Activated CD4-positive, alpha-beta T cell treated with anti-CD3 and anti-CD28 coated beads, Interleukin-2, amount 50 U/mL, for 1 hour (primary cell): ENCODE results near the gene KCNK7.

Experiments
- DNase-seq: peaks from one replicate; pipeline ENCODE4 v3.0.0-alpha.2; 2020

Gene KCNK7

DNA sequence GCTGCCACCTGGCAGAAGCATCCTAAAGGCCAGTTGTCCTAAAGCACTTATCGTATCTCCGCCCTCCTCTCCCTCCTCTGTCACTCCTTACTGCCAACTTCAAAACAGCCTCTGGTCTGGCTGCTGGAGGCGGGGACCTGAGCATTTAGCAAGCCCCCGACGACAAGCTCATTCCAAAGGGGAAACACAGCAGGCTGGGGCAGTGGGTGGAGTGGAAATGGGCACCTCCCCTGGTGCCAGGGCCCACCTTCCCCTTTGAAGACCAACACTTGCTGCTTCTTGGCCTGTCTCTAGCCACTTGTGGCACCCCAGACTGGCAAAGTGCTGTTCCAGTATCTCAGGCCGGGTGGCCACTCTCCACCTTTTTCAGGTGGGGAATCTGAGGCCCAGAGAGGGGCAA is 14.8 kb upstream of the KCNK7 start:
- no peak for DNase-seq

DNA sequence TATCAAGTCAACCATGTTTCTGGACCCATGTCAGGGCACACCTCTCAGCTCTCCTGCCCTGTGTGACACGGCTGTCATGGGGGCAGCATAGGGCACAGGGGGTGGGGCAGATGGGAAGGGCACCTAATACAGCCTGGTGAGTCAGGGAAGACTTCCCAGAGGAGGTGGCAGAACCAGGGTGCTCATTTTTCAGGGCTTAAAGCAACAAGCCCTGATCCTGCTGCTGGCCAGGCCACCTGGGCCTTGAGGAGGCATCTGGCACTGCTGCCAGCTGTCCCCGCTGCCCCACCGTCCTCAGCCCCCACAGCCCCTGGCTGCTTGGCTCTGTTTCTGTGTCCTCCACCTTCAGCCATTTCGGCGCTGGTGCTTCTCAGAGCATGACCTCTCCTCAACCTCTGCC is 14.1 kb upstream of the KCNK7 start:
- no peak for DNase-seq

DNA sequence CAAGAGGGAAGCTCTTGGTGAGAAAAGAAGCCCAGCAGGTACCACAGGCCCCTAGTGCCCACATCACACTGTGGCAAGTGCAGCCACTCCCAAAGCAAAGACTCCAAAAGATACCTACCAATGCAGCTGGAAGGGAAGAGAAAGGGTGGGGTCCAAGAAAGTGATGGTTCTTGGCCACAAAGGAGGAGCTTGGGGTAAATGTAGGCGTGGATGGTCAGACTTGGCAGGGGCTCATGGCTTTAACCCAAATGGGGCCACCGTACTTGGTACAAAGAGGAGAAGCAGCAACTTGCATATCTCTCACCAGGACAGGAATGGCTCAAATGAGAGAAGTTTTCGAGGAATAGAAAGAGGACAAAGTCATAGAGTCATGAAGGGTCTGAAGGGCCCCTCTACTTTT is 13.6 kb upstream of the KCNK7 start:
- no peak for DNase-seq

DNA sequence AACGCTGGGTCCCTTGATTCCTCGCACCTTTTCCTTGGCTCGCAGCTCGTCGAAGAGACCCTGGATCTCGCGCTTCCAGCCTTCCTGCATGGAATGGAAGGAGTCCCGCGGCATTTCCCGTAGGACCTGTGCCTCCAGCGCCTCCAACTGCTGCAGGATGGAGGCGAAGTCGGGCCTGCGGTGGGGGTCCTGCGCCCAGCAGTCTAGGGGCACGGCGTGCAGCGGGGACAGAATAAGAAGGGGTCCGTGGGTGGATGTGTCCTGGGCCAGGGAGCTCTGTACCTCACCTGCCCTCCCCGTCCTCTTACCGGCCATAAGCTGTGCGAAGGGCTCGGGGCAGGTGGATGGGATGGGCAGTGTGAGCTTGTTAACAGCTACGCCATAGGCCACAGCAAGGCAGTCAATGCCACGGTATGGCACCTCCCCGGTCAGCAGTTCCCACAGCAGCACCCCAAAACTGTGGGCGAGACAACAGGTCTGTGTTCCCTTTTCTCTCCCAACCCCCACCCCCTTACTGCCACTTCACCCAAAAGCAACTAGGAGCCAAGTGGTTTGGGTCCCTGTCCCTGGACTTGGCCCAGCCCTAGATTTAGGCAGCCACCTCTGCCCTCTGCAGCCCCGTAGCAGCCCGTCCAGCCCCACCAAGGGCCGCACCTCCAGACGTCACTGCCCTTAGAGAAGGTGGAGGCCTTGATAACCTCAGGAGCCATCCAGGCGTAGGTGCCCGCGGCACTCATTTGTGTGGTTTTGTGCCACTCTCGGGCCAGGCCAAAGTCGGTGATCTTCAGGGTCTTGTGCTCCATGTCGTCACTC is 12.2 kb upstream of the KCNK7 start:
- no peak for DNase-seq

DNA sequence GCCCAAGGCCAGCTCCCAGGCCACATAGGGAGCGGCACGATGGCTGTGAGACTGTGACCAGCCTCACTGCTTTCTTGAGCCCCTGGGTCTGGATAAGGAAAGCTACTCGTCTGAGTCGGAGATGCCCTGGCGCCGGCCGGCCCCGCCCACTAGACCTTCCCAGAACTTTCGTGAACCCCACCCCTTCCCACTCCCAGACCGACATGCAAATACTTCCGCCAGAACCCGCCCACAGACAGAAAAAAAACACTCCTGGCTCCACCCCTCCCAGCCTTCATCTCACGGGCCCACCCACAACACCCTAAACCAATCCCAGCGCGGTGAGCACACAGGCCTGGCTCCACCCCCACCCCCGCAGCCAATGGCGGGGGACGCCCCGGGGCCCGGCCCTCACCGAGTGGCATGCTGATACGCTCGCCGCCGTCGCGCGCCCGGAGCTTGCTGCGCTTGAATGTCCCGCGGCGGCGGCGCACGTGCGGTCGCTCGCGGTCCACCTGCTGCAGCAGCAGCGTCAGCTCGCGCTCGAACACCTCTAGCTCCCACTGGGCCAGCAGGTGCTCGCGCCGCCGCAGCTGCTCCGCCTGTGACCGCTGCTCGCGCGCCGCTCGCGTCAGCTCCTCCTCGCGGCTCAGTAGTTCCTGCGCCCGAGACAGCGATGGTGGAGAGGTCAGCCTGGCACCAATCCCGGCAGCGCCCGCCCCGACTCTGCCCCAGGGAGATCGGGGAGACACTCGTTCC is 11.4 kb upstream of the KCNK7 start:
- DNase-seq = no peak

DNA sequence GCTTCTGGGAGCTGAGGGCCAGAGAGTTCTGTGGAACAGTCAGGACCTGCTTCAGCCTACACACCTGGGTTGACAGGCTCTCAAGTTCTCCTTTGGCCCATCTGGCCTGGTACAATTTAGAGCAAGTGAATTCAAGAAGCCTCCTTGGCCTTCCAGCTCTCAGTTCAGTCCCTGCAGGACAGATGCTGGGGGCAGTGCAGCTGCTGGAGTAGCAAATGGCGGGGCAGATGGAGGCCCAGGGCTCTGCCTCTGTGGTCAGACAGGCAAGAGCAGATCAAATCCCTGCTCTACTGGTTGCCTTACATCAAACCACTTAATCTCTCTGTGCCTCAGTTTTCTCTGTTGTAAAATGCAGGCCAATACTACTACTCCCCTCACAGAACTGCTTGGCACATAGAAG is 8.7 kb upstream of the KCNK7 start:
- no peak for DNase-seq

DNA sequence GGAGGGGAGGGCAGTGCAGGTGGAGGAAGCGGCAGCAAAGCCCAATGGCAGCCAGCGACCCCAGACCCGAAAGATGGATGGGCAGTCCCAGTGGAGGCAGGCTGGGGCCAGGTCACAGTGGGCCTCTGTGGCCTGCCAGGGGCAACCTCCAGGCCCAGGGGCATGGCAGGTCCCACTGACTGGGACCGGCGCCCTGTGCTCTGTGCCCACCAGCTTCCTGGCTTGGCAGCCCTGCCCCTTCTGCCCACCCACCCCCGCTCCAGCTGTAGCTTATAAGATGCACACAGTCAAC is 4.3 kb upstream of the KCNK7 start:
- no peak for DNase-seq

DNA sequence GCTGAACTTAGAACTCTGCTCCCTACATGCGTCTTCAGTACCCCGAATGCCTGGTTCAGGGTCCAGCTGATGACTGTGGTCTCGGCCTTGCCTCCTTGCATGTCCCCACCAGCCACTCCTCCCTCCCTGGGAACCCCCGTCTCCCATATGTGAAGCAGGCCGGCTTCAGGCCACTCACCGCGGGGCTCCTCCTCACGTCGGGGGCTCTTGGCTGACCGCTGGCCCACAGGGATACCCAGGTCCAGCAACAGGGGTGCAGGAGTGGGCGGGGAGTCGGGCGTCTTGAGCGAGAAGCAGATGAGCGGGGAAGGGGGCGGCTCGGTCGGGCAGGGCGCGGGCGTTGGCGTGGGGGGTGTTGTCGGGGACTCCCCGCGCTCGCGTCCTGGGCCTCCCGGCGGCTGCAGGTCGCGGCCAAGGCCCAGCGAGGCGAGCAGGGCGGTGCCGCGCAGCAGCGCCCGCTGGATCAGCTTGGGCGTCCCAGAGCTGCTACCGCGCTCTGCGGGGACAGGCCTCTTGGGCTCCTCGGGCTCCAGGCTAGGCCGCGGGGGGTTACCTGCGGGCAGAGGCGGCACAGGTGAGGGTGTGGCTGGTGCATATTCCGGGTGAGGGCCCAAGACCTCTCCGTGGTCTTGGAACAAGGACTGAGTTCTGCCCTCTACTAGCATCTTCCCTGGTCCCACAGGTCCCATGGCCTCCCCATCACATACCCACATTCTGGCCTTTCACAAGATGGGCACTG is 3.8 kb upstream of the KCNK7 start:
- no peak for DNase-seq

DNA sequence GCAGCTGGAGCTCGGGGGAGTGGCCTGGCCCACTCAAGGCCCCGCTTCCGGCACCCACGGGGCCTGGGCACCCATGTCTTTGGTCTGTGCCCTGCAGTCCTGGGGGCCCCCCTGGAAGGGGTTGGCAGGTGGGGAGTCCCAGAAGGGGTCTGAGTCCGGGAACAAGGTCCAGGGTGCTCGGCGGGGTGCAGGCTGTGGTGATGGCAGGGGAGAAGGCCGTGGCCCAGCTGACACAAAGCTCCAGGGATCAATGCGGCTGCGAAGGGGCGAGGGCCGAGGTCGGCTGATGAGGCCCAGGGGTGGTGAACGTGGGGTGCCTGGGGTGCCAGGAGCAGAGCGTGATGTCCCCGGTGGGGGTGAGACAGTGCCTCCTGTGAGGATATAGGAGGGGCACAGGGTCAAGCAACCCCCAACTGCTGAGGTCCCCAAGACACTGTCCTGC is 2.7 kb upstream of the KCNK7 start:
- DNase-seq = no peak

DNA sequence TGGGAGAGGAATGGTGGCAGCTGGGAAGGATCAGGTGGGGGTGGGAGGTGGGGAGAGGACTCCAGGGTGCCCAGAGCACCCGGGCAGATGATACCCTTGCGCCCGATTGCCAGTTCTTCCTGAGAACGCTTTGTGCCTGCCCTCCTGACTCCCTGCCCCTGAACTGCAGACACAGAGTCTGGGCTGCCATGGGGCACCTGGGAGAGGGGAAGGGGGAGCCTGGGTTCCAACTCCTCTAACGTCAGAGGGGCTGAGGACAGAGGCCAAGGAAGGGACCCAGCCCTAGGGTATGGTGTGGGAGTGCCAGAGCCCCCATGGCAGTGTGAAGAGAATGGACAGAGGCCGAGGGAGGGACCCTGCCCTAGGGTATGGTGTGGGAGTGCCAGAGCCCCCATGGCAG is 920 bp upstream of the KCNK7 start:
- DNase-seq = no peak

DNA sequence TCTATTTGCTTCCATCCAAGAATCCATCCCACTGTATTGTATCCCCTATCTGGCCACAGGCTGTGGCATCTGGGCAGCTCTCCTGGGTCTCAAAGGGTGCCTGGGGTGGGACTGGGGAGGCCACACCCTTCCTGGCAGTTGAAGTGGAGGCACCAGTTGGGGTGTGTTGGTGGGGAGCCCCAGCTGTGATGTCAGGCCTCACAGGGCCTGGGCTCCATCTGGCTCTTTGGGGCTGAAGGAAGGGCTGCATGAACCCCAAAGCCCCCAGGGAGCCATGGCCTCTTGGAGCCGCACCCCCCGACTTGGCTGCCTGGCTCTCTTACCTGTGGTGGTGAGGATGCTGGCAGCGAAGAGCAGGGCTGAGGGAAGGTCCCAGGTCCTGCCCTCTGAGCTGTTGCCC is 469 bp downstream of the KCNK7 start:
- DNase-seq = no peak

DNA sequence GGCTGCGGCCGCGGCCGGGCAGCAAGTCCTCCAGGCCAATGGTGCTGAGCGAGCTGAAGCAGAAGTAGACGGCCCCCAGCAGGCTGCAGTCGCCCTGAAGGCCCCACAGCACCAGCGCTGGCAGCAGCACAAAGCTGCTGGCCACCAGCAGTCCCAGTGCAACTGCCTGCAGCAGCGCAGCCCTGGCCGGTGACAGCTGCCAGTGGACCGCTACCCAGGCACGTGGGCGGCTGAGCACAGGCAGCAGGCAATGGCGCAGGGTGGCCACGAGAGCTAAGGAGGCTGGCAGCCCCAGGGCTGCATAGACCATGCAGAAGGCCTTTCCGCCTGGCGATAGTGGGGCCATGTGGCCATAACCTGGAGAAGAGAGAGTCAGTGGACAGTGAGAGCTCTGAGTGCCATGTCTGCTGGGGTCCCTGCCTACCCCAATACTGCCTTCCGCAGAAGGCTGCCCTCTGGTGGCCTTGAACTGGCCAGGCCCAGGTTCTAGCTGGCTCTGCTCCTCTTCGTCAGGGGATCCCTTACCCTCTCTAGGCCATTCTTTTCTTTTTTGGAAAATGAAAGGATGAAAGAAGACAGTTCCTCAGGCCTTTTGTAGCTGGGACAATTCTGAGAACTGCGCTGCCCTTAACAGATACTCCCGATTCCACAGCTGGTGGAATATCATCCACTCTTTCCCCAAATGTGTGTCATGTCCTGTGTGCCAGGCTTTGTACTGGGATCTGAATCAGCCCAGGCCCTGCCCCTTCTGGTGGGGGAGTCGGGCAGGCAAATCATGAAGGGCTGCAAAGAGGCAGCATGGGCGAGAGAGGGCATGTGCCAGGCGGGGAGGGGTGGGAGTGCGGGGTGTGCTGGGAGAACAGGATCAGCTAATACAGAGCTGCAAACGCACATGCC is 1.8 kb downstream of the KCNK7 start:
- DNase-seq = peak; percentile 48

DNA sequence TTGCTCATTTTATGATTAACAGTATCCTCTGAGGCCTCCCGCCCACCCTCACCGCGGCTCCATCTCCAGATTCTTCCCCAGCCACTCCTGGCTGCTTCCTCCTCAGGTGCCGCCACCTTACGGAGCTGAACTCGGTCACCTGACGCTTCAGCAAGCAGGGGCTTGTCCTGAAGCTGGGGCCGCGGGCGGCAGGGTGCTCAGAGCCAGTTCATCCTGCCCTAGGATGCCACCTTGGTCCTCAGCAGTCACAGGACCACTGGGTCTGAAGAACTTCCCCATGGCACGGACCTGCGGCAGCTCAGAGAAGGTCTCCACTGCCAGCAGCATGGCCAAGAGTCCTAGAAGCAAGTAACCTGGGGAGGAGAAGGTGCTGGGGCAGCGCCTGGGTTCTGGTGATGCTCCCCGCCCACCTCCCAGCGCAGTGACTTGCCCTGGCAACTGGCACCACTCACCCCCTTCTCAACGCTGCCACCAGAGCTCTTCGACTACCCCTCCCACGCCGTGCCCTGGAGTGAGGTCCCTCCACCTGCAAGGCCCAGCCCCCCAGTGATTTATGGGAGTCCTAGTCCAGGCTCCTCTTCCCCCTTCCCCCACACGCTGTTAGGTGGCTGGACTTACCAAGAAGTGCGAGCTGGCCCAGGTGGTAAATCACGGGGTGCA is 2.6 kb downstream of the KCNK7 start:
- DNase-seq = no peak

DNA sequence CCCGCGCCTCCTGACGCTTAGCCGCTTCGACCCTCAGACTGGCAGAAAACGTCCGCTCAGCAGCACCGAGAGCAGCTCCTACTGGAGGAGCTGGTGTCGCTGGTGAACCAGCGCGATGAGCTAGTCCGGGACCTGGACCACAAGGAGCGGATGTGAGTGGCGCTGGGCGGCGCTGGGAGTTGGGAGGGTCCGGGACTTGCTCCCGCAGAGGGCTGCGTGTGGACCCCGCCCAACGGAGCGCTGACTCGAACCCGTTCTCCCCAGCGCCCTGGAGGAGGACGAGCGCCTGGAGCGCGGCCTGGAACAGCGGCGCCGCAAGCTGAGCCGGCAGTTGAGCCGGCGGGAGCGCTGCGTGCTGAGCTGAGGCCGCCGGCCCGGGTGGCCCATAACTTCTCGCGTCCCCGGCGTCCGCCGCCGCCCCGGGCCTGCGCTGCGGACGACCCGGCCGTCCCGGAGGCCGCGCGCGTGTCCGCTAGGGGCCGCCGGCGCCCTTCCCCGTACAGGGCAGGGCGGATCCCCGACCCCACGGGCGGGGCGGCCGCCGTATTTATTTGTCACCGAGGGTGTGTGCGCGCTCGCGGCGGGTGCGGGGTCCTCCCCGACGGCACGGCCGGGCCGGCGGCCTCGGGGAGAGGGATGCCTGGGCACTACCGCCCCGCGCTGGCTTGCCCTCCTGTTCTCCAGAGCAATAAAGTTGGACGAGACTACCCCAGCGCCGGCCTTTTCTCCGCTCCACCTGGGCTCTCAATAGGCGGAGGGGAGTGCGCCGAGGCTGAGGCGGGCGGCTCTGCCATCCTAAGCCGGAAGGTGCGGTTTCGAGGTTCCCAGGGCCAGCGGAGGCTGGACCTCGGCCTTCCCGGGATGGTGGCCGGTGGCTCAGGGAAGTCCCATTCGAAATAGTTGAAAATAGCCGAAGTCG is 3.4 kb downstream of the KCNK7 start:
- DNase-seq = no peak

DNA sequence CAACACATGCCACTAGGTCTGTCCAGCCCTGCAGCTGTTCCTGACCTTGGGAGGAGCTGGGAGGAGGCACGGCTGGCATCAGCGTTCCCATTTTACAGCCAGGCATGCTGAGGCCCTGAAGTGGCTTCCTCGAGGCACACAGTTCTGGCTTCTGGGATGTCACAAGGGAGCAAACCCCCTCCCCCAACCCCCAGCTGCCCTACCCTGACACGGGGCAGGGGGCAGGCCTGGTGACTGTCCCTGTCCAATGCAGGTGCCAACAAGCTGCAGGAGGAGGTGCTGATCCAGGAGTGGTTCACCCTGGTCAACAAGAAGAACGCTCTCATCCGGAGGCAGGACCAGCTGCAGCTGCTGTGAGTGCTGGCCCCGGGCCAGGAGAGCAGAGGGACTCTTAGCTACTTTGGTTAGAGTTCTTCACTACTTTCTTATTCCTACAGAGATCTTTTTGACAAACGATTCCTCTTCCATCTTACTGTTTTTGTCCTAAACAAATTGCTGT is 5.3 kb downstream of the KCNK7 start:
- no peak for DNase-seq

DNA sequence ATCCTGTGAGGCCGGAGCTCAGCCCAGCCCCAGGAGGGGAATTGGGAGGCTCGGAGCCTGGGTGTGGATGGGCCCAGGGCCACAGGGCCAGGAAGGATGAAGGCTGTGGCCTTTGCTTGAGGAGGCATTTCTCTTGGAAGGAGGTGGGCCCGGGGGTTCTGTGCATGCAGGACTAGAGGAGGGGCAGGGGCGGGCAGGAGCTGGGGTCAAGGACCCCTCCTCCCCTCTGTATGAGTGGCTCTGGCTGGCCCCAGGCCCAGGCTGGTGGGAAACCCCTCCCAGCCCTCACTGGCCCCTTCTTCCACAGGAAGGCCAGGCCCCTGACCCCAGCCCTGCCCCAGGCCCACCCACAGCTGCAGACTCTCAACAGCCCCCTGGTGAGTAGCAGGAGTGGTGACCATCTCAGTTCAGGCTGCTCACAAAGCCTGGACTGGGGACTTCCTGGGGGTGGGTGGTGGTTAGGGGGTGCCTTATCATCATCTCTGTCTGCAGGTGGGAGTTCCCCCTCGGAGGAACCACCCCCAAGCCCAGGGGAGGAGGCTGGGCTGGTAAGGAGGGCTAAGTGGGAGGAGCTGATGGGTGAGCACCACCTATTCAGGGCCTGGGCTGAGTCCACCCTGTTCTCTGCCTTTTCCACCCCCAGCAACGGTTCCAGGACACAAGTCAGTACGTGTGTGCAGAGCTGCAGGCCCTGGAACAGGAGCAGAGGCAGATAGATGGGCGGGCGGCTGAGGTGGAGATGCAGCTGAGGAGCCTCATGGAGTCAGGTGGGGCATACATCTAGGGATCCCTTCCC is 6.0 kb downstream of the KCNK7 start:
- DNase-seq = no peak

DNA sequence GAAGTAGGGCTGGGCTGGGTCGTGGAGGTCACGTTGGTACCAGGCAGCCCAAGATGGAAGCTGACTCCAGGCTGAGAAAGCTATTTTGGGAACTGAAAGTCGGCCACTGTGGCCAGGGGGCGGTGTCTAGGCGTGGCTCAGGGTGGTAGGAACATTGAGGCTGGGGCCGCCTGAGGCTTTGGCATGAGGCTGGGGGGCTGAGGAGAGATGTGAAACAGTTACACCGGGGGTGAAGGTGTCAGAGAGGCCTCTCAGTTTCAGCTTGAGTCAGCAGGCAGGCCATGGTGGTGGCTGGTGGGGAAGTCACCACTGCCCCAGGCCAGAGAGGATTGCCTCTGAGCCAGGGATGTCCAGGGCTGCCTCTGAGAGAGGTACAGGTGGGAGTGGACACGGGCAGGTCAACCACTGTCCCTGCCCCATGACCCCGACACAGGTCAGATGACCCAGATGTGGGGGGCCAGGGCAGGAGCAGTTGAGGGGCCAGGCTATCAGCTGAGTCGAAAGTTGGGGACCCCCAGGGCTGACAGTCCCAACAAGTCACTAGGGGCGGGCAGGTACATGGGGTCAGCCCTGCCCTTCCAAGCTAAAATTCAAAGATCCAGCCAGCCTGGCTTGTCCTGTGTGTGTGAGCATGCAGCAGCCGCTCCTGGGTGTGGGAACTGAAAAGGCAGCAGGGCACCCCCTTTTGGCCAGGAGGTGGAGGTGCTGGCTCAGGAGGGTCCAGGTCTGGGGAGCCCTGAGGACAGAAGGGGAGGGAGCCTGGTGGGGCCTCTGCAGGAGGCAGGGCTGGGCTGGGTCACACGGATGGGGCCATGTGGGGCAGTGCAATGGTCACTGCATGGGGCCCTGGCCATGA is 7.2 kb downstream of the KCNK7 start:
- DNase-seq = peak; percentile 74

DNA sequence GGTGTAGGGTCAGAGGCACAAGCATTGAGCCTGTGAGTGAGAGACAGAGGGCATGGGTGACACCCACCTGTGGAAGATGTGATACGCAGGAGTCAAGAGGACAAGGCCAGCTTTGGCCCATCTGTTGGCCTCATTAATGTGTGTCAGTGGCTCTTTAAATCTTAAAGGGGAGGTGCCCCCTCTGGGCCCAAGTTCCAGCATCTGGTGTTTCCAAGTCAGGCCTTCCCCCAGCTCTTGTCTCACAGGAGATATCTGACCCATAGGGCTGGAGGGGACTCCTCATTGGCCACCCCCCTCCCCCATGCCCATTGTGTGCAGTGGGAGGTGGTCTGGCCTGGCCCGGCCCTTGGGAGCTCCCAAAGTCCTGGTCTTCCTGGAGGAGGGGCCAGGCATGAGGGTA is 8.9 kb downstream of the KCNK7 start:
- no peak for DNase-seq

DNA sequence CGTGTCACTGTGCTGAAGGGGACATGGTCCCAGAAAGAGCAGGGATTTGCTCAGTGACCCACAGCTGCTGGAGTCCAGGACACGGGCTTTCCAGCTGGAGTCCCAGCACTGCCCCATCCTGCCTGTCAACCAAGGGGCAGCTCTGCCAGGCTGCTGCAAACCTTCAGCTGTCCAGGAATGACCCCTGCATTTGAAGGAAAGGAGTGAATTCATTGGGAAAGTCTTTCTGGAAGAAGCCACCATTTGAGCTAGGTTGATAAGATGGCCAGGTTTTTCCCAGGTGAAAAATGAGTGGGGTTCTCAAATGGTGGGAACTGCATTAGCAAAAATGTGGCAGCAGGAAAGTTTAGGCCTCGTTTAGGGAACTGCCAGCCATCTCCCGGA is 9.4 kb downstream of the KCNK7 start:
- no peak for DNase-seq
